KMS-11 (cell line): ENCODE results near the gene ANKLE1.
"Not testable (repeated sequence)": the region's sequence is repeated elsewhere in the genome, so short reads cannot be mapped to it uniquely, and the experiment has no call there.

Experiments
- H2AFZ ChIP-seq: fragments of 200-600 bp; sonication (generic); 2 replicates; pipeline ENCODE4 v1.6.1; 2016; ENCODE audit warnings: antibody characterized with exemption, mixed run types, low read depth
- H3K27ac ChIP-seq: fragments of 200-600 bp; sonication (generic); 2 replicates; pipeline ENCODE4 v1.6.1; 2016; ENCODE audit warnings: mild to moderate bottlenecking, mixed run types
- H3K27me3 ChIP-seq: fragments of 200-600 bp; sonication (generic); 2 replicates; pipeline ENCODE4 v1.6.1; 2017; ENCODE audit warnings: mild to moderate bottlenecking, low read depth, mixed run types, moderate library complexity; ENCODE audit not compliant: insufficient read depth
- H3K36me3 ChIP-seq: fragments of 200-600 bp; sonication (generic); 2 replicates; pipeline ENCODE4 v1.6.1; 2017; ENCODE audit warnings: mild to moderate bottlenecking, mixed run types; ENCODE audit not compliant: insufficient read depth
- H3K4me1 ChIP-seq: fragments of 200-600 bp; sonication (generic); 2 replicates; pipeline ENCODE4 v1.6.1; 2016; ENCODE audit warnings: mild to moderate bottlenecking, low read depth, mixed run types; ENCODE audit not compliant: poor library complexity, severe bottlenecking
- H3K4me2 ChIP-seq: fragments of 200-600 bp; sonication (generic); 2 replicates; pipeline ENCODE4 v1.7.0; 2016; ENCODE audit warnings: mild to moderate bottlenecking, mixed run types
- H3K4me3 ChIP-seq: fragments of 200-600 bp; sonication (generic); IDR thresholded peaks from 2 replicates; pipeline ENCODE4 v1.6.1; 2017; ENCODE audit warnings: low read depth, low read length, mixed read lengths; ENCODE audit not compliant: insufficient read depth
- H3K79me2 ChIP-seq: fragments of 200-600 bp; sonication (generic); 2 replicates; pipeline ENCODE4 v1.6.1; 2016; ENCODE audit warnings: low read depth, mixed run types; ENCODE audit not compliant: insufficient read depth
- H3K9ac ChIP-seq: fragments of 200-600 bp; sonication (generic); 2 replicates; pipeline ENCODE4 v1.6.1; 2016; ENCODE audit warnings: mild to moderate bottlenecking, mixed run types
- H4K20me1 ChIP-seq: fragments of 200-600 bp; sonication (generic); 2 replicates; pipeline ENCODE4 v1.6.1; 2016; ENCODE audit warnings: mild to moderate bottlenecking, mixed run types; ENCODE audit not compliant: insufficient read depth
- TF ChIP-seq, protein P1 (sequence below): fragments of 200-600 bp; sonication (generic); conservative IDR thresholded peaks from 2 replicates; pipeline ENCODE4 v1.6.1; 2017; ENCODE audit warnings: low read depth, mild to moderate bottlenecking, antibody characterized with exemption, low read length, moderate library complexity, mixed read lengths

ANKLE1 gene

DNA sequence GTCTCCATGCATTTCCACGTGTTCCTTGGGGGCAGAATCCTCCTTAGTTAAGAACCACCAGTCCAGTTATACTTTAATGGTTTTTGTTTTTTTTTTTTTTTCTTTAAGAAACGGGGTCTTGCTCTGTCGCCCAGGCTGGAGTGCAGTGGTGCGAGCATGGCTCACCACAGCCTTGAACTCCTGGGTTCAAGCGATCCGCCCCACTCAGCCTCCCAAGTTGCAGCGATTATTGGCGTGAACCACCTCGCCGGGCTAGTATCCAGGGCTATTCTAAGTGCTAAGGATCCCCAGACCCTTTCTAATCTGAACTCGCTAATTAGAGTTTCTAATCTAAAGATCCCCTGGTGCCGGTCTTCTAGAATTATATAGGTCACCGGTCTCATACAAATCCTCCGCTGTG is 11.9 kb downstream of the ANKLE1 start:
- Histone ChIP-seq H3K27ac (no peak overlapping the region), H3K27me3 (no peaks in the 10 kb centered on the region), H3K9ac (no peak overlapping the region), H3K4me1 (peaks cover 7% of the 10 kb centered on the region), H2AFZ (no peak overlapping the region), H3K4me3 (no peak overlapping the region), H3K4me2 (no peak overlapping the region), H4K20me1 (no peaks in the 10 kb centered on the region), H3K36me3 (no peaks in the 10 kb centered on the region), H3K79me2 (no peaks in the 10 kb centered on the region)
- TF ChIP-seq, protein P1, sequence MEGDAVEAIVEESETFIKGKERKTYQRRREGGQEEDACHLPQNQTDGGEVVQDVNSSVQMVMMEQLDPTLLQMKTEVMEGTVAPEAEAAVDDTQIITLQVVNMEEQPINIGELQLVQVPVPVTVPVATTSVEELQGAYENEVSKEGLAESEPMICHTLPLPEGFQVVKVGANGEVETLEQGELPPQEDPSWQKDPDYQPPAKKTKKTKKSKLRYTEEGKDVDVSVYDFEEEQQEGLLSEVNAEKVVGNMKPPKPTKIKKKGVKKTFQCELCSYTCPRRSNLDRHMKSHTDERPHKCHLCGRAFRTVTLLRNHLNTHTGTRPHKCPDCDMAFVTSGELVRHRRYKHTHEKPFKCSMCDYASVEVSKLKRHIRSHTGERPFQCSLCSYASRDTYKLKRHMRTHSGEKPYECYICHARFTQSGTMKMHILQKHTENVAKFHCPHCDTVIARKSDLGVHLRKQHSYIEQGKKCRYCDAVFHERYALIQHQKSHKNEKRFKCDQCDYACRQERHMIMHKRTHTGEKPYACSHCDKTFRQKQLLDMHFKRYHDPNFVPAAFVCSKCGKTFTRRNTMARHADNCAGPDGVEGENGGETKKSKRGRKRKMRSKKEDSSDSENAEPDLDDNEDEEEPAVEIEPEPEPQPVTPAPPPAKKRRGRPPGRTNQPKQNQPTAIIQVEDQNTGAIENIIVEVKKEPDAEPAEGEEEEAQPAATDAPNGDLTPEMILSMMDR: no peak

DNA sequence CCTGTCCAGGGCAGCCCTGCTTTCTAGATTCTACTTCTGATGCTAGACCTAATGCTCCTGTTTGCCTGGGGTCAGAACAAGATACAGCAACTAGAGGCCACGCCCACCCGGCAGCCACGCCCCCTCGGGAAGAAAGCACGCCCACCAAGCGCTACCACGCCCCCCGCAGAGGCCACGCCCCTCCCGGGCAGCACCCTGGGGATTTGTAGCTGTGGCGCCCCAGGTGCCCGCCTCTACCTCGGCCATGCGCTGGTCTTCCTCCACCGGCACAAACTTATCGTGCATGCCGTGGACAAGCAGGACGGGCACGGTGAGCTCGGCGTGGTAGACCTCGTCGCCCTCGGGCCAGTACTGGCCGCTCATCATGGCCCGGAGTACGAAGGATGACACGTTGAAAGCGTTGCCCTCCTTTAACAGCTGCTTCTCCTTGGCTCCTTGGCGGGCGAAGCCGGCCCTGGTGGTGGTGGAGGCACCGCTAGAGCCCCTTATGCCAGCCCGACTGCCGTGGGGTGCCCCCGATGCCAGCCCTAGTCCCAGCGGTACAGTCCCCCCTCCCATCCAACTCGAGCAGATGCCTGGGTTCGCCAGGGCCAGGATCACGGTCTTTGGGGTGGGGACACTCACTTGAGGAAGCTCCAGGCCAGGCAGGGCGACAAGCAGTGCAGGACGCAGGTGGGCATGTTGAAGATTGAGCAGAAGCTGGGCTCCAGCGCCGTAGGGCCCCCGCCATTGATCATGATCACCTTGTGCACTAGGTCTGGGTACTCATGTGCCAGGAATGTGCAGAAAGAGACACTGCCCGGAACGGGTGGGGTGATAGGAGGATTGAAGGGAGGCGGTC is 12.6 kb downstream of the ANKLE1 start:
- Histone ChIP-seq H3K36me3 (no peaks in the 10 kb centered on the region), H3K9ac (no peak overlapping the region), H3K27ac (no peak overlapping the region), H2AFZ (no peak overlapping the region), H3K4me1 (peaks cover 7% of the 10 kb centered on the region), H3K27me3 (no peaks in the 10 kb centered on the region), H4K20me1 (no peaks in the 10 kb centered on the region), H3K4me3 (no peak overlapping the region), H3K79me2 (no peaks in the 10 kb centered on the region), H3K4me2 (no peak overlapping the region)
- TF ChIP-seq, protein P1: no peak

DNA sequence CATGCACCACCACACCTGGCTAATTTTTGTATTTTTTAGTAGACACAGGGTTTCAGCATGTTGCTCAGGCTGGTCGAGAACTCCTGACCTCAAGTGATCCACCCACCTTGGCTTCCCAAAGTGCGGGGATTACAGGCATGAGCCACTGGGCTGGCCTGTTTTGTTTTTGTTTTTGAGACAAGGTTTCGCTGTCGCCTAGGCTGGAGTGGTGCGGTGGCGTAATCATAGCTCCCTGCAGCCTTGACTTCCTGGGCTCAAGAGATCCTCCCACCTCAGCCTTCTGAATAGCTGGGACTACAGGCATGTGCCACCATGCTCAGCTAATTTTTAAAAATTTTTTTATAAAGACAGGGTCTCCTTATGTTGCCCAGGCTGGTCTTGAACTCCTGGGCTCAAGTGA is 13.8 kb downstream of the ANKLE1 start:
- H3K4me1 ChIP-seq, H3K9ac ChIP-seq, H4K20me1 ChIP-seq, H2AFZ ChIP-seq, H3K27me3 ChIP-seq, H3K36me3 ChIP-seq, H3K4me3 ChIP-seq, H3K79me2 ChIP-seq, H3K4me2 ChIP-seq, H3K27ac ChIP-seq: not testable (repeated sequence)

DNA sequence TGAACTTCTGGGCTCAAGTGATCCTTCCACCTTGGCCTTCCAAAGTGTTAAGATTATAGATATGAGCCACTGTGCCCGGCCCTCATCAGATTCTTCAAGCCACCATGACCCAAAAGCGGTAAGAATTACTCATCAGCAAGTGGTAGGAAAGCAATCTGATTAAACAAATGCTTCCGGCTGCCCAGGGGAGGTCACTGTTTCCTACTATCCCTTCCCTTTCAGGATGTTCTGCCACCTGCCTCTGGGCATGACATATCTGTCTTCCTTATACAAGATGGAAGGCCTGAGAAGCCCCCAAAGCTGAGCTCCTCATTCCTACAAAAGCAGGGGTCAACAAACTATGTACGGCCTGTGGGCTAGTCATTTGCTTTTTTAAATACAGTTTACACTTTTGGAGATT is 14.6 kb downstream of the ANKLE1 start:
- no peak overlapping the region for H3K9ac ChIP-seq
- H3K4me2 ChIP-seq: no peak overlapping the region
- no peak overlapping the region for H3K27ac ChIP-seq
- H2AFZ ChIP-seq: no peak overlapping the region
- peaks cover 7% of the 10 kb centered on the region for H3K4me1 ChIP-seq
- H3K36me3 ChIP-seq: no peaks in the 10 kb centered on the region
- H3K79me2 ChIP-seq: no peaks in the 10 kb centered on the region
- H3K27me3 ChIP-seq: no peaks in the 10 kb centered on the region
- TF ChIP-seq, protein P1: no peak
- H4K20me1 ChIP-seq: no peaks in the 10 kb centered on the region
- no peak overlapping the region for H3K4me3 ChIP-seq

DNA sequence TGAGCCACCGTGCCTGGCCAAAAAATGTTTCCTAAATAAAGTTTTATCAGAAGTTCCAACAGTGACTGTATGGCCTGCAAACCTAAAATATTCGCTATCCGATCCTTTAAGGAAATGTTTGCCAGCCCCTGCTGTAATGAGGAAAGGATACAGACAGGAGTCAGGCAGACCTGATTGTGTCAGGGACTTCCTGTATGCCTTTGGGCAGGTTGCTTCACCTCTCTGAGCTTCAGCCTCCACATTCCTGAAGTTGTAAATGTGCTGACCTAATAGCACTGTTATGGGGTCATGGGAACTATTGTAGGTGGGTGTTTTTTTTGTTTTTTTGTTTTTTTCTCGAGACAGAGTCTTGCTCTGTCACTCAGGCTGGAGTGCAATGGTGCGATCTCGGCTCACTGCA is 15.3 kb downstream of the ANKLE1 start:
- Histone ChIP-seq H3K36me3 (no peaks in the 10 kb centered on the region), H3K27ac (no peak overlapping the region), H3K4me3 (no peak overlapping the region), H2AFZ (no peak overlapping the region), H3K27me3 (no peaks in the 10 kb centered on the region), H3K9ac (no peak overlapping the region), H3K4me2 (no peak overlapping the region), H3K4me1 (peaks cover 9% of the 10 kb centered on the region), H3K79me2 (no peaks in the 10 kb centered on the region), H4K20me1 (no peaks in the 10 kb centered on the region)
- TF ChIP-seq, protein P1: no peak
